Measurements from ENCODE around the gene CYP2W1. TPM values are rescaled to one million over a fixed set of nuclear protein-coding genes. Genes with fewer than 3 reads are reported as not detected.

CYP2W1 gene
- total RNA-seq, 4 donors from 2014 or later, result 2.3 to 23.1 (median 2.5) TPM; not detected in 1

DNA sequence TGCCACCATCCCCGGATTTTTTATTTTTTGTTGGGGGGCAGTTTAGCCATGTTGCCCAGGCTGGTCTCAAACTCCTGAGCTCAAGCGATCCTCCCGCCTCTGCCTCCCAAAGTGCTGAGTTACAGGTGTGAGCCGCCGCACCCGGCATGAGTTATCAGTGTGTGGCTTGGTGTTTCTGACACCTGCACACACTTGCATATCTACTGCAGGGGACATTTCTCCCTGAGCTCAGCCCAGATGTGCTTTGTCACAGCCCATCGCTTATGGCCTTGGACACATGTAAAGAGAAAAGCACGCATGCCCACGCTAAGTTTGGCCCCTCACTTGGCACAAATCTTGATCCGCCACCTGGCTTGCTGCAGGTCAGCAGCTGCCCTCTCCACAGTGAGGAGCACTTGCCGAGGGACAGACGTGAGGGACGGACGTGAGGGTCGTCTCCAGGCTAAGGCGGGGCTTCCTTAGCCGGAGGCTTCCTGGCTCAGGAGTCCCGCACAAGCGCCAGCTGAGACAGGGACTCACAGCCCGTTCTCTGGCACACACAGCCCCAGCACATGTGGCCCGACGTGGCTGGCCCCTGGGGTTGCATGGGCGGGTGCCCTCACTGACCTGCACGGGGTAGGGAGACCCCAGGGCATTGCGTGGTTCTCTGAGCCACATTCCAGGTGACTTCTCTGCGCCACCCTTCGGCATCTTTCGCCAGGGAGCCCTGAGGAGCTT, 11.8 kb downstream of the CYP2W1 start:
- Histone ChIP-seq H3K4me1 (peaks cover 0 to 20% (median 3%) of the 10 kb centered on the region in 4 donors), H3K4me3 (no peak overlapping the region), H3K27me3 (no peaks in the 10 kb centered on the region), H3K27ac (no peak overlapping the region), H3K36me3 (peaks cover 0 to 6% (median 0%) of the 10 kb centered on the region in 3 donors), H3K9me3 (no peaks in the 10 kb centered on the region)
- DNase-seq, result no peak
- TF ChIP-seq POLR2A (IDR thresholded peaks at IDR 0.05) (no peak), CTCF (IDR thresholded peaks at IDR 0.05) (no peak)

DNA sequence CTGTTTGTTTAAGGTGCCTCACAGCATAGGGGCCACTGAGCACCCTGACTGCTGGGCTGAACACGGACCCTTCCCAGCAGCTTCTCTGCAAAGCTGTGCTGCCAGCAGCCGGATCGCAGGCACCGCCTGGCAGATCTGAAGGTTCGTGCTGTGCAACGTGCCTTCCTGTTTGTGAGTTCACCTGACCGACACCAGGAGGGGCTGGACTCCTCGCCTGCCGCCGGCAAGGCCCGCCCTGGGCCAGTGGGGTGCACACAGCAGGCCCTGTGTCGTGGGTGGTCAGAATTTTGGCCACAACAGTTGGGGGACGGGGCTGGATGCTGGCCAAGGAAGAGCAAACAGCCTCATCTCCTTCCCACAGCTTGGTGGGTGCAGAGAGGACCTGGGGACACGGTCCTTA, 12.6 kb downstream of the CYP2W1 start:
- Histone ChIP-seq H3K27ac (no peak overlapping the region), H3K27me3 (no peaks in the 10 kb centered on the region), H3K9me3 (no peaks in the 10 kb centered on the region), H3K4me3 (no peak overlapping the region), H3K4me1 (peaks cover 0 to 20% (median 3%) of the 10 kb centered on the region in 4 donors), H3K36me3 (peaks cover 0 to 6% (median 0%) of the 10 kb centered on the region in 3 donors)
- TF ChIP-seq CTCF (IDR thresholded peaks at IDR 0.05), result no peak
- no peak for TF ChIP-seq POLR2A (IDR thresholded peaks at IDR 0.05)
- no peak for DNase-seq

DNA sequence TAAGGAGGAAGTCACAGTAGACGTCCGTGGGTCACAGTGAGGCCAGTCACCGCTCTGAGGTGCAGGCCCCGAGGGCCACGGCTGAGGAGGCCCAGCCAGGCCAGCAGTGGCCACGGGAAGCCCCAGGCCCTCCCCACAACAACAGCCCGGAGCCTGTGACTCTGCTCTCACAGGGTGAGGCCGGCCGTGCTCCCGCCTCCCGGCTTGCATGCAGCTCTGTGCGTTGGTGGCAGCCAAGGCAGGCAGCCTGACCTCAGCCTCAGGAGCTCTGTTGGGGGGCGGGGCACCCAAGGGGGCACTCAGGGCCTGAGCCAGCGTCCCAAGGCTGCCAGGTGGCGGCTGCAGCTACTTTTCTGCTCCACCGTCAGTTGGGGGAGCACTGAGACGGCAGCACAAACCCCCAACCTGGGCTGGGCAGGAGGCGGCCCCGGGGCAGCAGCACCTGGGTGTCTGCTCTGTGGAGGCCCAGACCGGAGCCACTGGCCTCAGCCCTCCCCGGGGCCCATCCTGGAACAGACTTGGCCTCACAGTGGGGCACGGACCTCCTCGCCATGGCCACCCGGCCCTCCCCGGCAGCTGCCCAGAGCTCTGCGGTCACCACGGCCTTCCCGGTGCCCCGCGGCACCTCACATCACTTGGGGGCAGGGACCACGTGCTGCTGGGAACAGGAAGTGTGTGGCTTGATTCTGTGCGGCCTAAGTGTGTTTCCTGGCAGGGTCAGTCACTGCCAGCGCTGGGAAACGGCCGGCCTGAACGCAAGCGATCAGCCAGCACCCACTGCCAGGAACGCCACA, 13.3 kb downstream of the CYP2W1 start:
- Histone ChIP-seq H3K4me3 (no peak overlapping the region), H3K27me3 (no peaks in the 10 kb centered on the region), H3K36me3 (peaks cover 0 to 6% (median 0%) of the 10 kb centered on the region in 3 donors), H3K27ac (no peak overlapping the region), H3K9me3 (no peaks in the 10 kb centered on the region), H3K4me1 (peaks cover 0 to 20% (median 3%) of the 10 kb centered on the region in 4 donors)
- TF ChIP-seq CTCF (IDR thresholded peaks at IDR 0.05) (no peak), POLR2A (IDR thresholded peaks at IDR 0.05) (no peak)
- DNase-seq, result no peak

- H3K27me3 ChIP-seq, result no peaks in the 10 kb centered on the region
- H3K36me3 ChIP-seq, result peaks cover 0 to 6% (median 0%) of the 10 kb centered on the region in 3 donors
- H3K27ac ChIP-seq, result no peak overlapping the region
- no peak overlapping the region for H3K4me3 ChIP-seq
- peaks cover 0 to 18% (median 3%) of the 10 kb centered on the region in 4 donors for H3K4me1 ChIP-seq
- no peak for DNase-seq
- no peaks in the 10 kb centered on the region for H3K9me3 ChIP-seq
- TF ChIP-seq CTCF (IDR thresholded peaks at IDR 0.05) (no peak), POLR2A (IDR thresholded peaks at IDR 0.05) (no peak)
Observed at GRCh38 chr7:997404-998395, 14.7 kb downstream of the CYP2W1 start.
